GM06990 (cell line): Measurements from ENCODE around the gene RMND5A.
A peak's percentile ranks its signal among the peaks of the same experiment; 100 is the strongest.
"Not testable (repeated sequence)": the region's sequence is repeated elsewhere in the genome, so short reads cannot be mapped to it uniquely, and the experiment has no call there.

Source experiments
- DNase-seq: peaks from one replicate; pipeline ENCODE4 v3.0.0-alpha.2; 2011; ENCODE audit not compliant: insufficient read length; ENCODE audit errors: extremely low read depth
- H3K27me3 ChIP-seq: replicated peaks from 2 replicates; pipeline ENCODE4 v1.6.0; 2011; ENCODE audit warnings: low read length; ENCODE audit not compliant: control insufficient read depth, insufficient read depth
- H3K36me3 ChIP-seq: 2 replicates; pipeline ENCODE4 v1.5.1; 2011; ENCODE audit warnings: low read length; ENCODE audit not compliant: control insufficient read depth, insufficient read depth
- H3K4me3 ChIP-seq: replicated peaks from 2 replicates; pipeline ENCODE4 v1.5.1; 2011; ENCODE audit warnings: low read depth, mild to moderate bottlenecking, control low read depth, low read length
- TF ChIP-seq, protein P1 (sequence below): IDR thresholded peaks from 2 replicates; pipeline ENCODE4 v1.5.1; 2011; ENCODE audit warnings: low read length, control low read depth, mild to moderate bottlenecking, inconsistent platforms; ENCODE audit not compliant: insufficient read depth, poor library complexity, severe bottlenecking

RMND5A gene, protein sequence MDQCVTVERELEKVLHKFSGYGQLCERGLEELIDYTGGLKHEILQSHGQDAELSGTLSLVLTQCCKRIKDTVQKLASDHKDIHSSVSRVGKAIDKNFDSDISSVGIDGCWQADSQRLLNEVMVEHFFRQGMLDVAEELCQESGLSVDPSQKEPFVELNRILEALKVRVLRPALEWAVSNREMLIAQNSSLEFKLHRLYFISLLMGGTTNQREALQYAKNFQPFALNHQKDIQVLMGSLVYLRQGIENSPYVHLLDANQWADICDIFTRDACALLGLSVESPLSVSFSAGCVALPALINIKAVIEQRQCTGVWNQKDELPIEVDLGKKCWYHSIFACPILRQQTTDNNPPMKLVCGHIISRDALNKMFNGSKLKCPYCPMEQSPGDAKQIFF

DNA sequence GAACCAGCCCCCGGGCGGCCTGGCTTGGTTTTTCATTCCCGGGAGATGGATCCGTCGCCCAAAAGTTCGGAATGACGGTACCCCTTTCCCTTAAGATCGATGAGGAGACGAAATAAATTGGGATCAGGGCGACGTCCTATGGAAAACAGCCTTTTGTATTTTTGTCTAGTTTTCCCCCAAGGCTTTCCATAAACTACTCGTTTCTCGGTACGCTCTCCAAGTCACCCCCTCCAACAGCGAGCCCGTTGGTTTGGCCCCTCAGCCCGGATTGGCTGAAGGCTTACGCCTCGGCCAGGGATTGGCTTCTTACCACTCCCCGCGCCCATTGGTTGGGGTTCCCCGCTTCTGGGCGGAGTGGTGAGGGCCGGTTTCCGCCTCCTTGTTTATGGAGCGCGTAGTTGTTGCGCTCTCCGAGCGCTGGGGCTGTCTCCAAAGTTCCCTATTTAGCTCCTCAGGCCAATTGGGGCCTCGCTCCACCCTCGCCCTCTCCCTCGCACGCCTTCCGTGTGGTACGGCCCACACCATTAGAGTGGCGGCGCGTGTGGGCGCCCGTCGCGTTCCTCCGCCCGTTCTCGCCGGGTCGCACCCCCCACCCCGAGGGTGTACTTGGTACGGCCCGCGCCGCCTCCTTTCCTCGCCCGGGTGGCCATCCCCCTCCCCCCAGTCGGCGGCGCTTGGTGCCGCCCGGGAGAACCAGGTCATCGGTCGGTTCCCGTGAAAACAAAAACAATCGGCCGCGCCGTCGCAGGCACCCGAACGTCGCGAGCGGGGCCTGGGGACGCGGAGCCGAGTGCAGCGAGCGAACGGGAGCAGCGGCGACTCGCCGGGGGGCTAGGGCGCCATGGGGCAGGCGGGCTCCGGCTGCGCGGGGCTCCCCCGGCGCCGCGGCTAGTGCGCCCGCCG, at the start of gene RMND5A:
Gene RMND5A (plus strand): TSS at position 655 of the 903 bp plus-strand sequence. CDS start 377 bp downstream, outside the sequence.
- DNase-seq, result peak; percentile 90
- H3K27me3 ChIP-seq, H3K36me3 ChIP-seq: not testable (repeated sequence)
- H3K4me3 ChIP-seq, result peak within 1 kb of the TSS; percentile 71

DNA sequence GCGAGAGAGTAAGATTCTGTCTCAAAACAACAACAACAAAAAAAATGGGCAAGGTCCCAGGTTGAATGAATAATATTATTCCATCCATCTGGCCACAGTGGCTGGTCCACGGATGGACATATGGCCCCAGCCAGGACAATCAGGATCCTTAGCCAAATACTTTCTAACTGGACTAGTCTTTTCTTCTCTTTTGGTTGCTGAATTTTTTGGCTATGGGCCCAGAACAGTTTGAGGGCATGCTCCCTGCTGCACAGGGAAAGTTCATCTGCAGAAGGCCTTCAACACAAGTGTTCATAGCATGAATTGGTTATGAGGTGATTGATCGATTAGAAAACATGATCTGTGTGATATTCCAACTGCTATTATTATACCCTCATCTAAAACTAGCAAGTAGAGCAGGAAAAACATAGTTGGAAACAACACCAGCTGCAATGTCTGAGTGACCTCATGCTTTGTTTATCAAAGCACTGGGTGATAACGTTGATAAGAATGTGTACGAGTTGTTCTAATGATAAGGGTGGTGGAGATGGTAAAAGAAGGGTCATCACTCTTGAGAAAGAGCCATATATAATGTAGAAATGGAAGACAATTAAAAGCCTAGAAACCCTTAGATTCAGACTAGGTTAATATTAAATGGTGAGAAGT, 48.6 kb upstream of the RMND5A start:
- TF ChIP-seq, protein P1, sequence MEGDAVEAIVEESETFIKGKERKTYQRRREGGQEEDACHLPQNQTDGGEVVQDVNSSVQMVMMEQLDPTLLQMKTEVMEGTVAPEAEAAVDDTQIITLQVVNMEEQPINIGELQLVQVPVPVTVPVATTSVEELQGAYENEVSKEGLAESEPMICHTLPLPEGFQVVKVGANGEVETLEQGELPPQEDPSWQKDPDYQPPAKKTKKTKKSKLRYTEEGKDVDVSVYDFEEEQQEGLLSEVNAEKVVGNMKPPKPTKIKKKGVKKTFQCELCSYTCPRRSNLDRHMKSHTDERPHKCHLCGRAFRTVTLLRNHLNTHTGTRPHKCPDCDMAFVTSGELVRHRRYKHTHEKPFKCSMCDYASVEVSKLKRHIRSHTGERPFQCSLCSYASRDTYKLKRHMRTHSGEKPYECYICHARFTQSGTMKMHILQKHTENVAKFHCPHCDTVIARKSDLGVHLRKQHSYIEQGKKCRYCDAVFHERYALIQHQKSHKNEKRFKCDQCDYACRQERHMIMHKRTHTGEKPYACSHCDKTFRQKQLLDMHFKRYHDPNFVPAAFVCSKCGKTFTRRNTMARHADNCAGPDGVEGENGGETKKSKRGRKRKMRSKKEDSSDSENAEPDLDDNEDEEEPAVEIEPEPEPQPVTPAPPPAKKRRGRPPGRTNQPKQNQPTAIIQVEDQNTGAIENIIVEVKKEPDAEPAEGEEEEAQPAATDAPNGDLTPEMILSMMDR, result no peak
- Histone ChIP-seq H3K27me3 (no peaks in the 10 kb centered on the region), H3K36me3 (no peaks in the 10 kb centered on the region), H3K4me3 (no peak overlapping the region)
- no peak for DNase-seq

DNA sequence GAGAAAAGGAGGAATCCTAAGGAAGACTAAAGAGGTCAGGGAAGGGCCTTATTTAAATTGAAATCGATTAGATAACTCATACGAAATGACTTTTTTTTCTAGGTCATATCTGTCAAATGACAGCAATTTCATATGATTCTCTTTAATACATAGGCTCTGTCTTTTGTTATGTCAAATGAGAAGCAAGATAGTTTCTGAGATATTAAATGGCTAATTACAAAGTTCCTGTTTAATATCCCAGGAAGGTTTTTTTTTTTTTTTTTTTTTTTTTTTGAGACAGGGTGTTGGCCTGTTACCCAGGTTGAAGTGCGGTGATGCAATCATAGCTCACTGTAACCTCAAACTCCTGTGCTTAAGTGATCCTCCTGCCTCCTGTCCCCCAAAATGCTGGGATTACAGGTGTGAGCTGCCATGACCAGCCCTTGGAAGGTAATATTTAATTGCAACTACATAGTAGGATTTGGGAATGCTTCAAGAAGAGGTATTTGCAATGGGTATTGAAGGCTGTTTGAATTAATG, 48.0 kb upstream of the RMND5A start:
- no peaks in the 10 kb centered on the region for H3K27me3 ChIP-seq
- DNase-seq, result no peak
- no peaks in the 10 kb centered on the region for H3K36me3 ChIP-seq
- no peak overlapping the region for H3K4me3 ChIP-seq
- TF ChIP-seq, protein P1, result no peak

DNA sequence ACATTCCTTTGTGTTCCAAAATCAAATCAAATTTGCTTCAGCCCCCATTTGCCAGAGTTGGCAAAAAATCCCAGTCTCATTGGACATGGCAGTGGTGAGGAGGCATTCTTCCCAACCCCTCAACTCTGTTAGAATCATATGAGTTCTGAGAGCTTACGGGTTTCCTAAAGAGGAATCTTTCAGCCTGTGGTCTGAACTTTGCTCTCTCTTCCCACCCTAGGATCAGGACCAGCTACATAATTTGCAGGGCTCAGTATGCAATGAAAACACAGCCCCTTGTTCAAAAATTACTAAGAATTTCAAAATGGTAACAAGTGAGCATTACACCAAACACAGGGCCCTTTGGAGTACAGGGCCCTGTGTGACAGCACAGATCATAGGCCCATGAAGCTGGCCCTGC, 47.1 kb upstream of the RMND5A start:
- TF ChIP-seq, protein P1, result no peak
- Histone ChIP-seq H3K36me3 (no peaks in the 10 kb centered on the region), H3K27me3 (no peaks in the 10 kb centered on the region), H3K4me3 (no peak overlapping the region)
- no peak for DNase-seq

DNA sequence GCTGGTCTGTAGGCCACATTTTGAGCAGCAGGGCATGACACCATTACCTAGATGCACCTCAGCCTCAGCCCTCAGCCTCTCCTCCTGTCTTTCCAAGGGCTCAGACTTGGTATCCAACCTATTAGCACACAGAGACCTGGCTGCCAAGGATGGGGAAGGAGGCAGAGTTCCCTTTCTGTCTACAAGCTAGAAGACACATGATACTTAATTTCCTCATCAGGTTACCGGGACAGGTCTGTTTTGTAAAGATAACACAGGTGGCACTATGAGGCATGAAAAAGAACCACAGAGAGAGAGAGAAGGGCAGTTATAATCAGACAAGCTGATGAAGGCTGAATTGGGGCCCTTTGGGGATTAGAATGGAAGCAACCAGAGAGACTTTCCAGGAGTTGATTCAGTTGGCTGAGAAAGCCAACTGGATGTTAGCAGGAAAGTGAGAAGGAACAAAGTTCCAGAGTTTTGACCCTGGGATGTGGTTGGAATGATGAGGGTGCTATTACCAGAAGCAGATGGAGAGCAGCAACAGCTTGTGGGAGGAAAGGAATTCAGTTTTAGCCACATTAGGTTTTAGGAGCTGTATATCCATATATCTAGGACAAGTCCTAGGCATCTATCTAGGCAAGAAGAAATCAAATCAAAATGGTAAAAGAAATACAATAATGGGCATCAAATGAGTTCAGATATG, 46.0 kb upstream of the RMND5A start:
- no peak for DNase-seq
- H3K4me3 ChIP-seq, result no peak overlapping the region
- H3K27me3 ChIP-seq, result no peaks in the 10 kb centered on the region
- TF ChIP-seq, protein P1, result no peak
- H3K36me3 ChIP-seq, result no peaks in the 10 kb centered on the region
